RWPE1 (cell line): ENCODE measurements around the gene IRGQ.

Experiments
- CTCF ChIA-PET: fragments of 350-600 bp; sonication (Branson Sonifier 250); formaldehyde crosslinking; extraction: SDS; loops from one replicate; lab custom pipeline; 2021; lab: Yijun Ruan, JAX
- POLR2A ChIA-PET: fragments of 400-600 bp; formaldehyde crosslinking; extraction: SDS; loops from one replicate; lab custom pipeline; 2020; ENCODE audit warnings: antibody characterized with exemption; ENCODE audit not compliant: low non-redundant PET; lab: Yijun Ruan, JAX
- DNase-seq: peaks from one replicate; pipeline ENCODE4 v3.0.0; 2012; ENCODE audit warnings: low spot score
- H3K27ac ChIP-seq: fragments of 450-650 bp; 2 replicates; pipeline ENCODE4 v1.5.1; 2017
- CTCF ChIP-seq: fragments of 450-650 bp; conservative IDR thresholded peaks from 2 replicates; pipeline ENCODE4 v1.5.1; 2017; ENCODE audit warnings: low read depth, mild to moderate bottlenecking

Gene IRGQ

GRCh38 chr19:43594710-43595604 lies 977 bp downstream of the IRGQ start:
- DNase-seq = peak; percentile 36
- ChIA-PET CTCF (interaction anchor here (0.6 to 1.4 kb wide), 16 partner anchors 14 to 215 kb away, joined by 3 to 10 read pairs (median 4); no protein-coding TSS in a partner anchor), POLR2A (interaction anchor here (0.6 to 1.0 kb wide), 3 partner anchors 26 to 76 kb away, joined by 3 to 4 read pairs (median 3); partner anchors contain the start of gene ZNF575)
- H3K27ac ChIP-seq = peak overlapping the region; percentile 92
- peak; percentile 85 for TF ChIP-seq CTCF

DNA sequence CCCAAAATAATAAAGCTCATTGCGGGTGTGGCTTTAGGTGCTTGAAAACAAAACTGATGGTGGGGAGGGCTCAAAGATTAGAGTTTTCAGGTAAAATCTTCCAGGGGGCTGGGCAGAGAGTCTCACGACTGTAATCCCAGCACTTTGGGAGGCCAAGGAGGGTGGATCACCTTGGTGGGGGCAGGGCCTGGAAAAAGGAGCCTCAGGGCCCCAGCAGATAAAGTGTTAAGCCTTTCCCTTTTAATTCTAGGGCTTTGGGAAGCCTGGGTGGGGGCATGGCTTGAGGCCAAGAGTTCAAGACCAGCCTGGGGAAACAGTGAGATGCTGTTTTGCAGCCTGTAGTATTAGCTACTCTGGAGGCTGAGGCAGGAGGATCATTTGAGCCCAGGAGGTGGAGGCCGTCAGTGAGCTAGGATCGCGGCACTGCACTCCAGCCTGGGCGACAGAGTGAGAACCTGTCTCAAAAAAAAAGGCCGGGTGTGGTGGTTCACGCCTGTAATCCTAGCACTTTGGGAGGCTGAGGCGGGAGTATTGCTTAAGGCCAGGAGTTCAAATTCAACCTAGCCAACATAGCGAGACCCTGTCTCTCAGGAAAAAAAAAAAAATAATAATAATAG lies 1.7 kb downstream of the IRGQ start:
- CTCF ChIA-PET = interaction anchor here (0.6 to 1.4 kb wide), 17 partner anchors 13 to 215 kb away, joined by 3 to 10 read pairs (median 4); no protein-coding TSS in a partner anchor
- POLR2A ChIA-PET = interaction anchor here (0.6 to 1.0 kb wide), 3 partner anchors 25 to 61 kb away, joined by 3 to 6 read pairs (median 4); partner anchors contain the start of gene ZNF575
- DNase-seq = no peak
- H3K27ac ChIP-seq = peak overlapping the region; percentile 92
- TF ChIP-seq CTCF = no peak

- TF ChIP-seq CTCF = no peak
- no peak for DNase-seq
- ChIA-PET CTCF (no interaction called here), POLR2A (no interaction called here)
- H3K27ac ChIP-seq = no peak overlapping the region
These were observed 3.1 kb downstream of the IRGQ start for GRCh38 chr19:43592800-43593350.

DNA sequence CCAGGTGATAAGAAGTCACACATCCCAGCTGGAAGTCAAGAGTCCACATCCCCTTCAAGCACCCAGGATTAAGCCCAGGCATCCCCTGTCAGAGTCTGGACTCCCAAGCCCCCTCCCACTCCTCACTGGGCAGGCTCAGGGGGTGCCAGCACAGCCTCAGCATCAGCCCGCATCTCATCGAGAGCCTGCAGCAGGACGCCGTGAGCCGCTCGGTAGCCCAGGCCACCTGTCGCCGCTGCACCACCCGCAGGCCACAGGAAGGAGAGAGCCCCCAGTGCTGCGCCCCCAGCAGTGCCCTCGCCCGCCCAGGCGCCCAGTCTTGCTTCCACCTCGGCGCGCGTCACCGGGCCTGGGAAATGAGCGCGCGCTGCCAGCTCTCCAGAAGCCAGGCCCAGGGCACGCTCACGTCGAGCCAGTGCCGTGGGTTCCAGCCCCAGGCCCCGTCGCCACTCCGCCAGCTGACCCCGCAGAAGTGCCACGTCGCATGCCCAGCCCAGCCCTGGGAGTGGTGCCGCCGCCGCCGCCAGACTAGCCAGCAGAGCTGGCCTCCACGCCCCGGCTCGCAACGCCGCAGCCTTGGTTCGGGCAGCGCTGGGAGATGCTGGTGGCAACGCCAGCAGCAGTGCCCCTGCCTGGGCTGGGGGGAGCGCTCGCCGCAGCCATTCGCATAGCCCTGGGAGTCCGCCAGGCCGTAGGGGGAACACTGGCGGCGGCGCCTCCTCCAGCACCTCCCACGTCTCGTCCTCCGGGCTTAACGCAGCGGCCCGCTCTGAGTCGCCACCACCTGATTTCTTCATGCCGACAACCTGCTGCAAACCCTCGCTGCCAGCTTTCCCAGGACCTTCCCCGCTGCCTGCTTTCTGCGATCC lies 3.8 kb downstream of the IRGQ start:
- H3K27ac ChIP-seq = no peak overlapping the region
- CTCF ChIA-PET = no interaction called here
- POLR2A ChIA-PET = no interaction called here
- DNase-seq = no peak
- TF ChIP-seq CTCF = no peak

- POLR2A ChIA-PET = no interaction called here
- CTCF ChIA-PET = interaction anchor here (0.7 kb wide), 1 partner anchor 1640 kb away, joined by 3 read pairs; no protein-coding TSS in a partner anchor
- no peak for DNase-seq
These were observed 6.3 kb downstream of the IRGQ start for GRCh38 chr19:43589678-43590077.

More at GRCh38 chr19:43589678-43590077, 6.3 kb downstream of the IRGQ start:
- no peak for TF ChIP-seq CTCF
- no peak overlapping the region for H3K27ac ChIP-seq
